ENCODE results near the gene FOXP1.

The FOXP1 gene

DNA sequence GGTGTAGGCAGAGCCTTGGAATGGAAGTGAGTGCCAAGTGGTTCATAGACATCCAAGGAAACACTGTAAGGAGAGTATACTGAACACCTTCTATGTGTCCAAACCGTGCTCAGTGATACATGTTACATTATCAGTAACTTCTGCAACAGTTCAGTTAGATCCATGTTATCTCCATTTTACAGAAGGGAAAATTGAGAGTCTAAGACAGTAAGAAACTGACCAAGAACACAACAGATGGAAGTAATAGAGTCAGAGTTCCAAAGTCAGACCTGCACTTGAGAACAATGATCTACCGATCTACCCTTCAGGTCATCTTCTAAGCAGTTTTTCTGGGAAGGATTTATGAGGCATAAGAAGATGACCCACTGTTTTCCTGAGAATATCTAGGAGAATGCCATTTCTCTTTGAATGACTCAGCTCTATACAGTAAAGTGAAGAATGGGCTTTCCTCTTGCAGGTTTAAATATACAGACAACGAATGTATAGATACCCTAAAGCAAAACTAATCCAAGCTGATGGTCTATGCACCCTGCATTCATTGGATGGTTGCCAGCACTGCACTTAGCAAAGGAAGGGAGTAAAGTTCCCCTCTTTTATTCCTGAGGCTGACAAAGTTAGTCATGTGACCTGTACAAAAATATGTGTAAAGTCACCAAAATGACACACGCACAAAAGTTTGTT, 667.0 kb downstream of the FOXP1 start:
- no peak for DNase-seq

DNA sequence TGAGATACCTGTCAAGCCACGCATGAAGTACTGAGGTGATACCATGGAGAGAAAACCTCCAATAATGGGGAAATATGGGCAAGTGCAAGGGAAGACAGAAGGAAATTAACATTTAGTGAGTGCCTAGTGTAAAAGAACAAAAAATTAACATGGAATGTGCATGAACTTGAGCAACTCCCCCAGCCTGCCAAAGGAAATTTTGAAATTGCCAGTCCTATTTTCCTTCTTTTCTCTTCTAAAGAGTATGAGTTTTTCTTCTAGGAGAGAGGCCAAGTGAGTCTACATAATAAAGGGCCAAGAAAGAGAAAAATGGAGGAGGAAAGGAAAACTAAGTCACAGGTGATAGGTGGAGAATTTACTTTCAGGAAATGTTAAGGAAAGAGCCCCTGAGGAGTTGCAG, 668.7 kb downstream of the FOXP1 start:
- DNase-seq, result no peak

DNA sequence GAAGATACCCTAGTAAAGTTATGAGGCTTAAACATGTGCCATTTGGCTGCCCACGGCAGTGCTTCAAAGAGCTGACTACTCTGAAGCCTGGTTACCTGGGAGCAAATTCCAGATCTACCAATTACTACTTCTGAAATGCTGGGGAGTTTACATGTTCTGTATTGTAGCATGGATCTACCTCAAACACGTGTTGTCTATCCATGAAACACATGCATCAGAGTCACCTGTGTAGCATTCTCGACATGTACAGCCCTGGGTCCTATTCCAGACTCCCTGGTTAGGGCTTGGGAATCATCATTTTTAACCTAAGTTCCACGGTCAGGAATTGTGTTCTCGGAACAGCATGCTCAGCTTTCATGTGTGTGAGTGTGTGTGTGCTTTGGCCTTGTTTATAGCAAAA, 671.8 kb downstream of the FOXP1 start:
- no peak for DNase-seq

DNA sequence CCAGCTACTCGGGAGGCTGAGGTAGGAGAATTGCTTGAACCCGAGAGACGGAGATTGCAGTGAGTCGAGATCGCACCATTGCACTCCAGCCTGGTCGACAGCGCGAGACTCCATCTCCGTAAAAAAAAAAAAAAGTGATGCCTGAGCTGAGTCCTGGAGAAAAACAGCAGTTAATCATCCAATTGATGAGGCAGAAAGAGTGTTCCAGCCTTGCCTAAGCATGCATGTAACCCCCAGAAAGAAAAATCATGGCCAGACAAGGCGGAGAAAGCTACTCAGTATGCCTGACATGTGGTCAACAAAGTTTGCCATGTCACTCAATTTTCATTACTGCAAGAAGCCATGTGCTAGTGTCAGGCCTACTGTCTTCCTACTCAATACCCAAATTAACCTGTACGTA, 678.0 kb downstream of the FOXP1 start:
- no peak for DNase-seq
